GM12878 (cell line): ENCODE measurements around the gene KRTAP12-4. TPM values are rescaled to one million over a fixed set of nuclear protein-coding genes. Genes with fewer than 3 reads are reported as not detected.

Source experiments
- ATAC-seq: fragments of 200-7000 bp; cut with Tn5 transposase; 3 replicates; pipeline ENCODE4 v1.9.1; 2020; ENCODE audit warnings: mild to moderate bottlenecking, moderate library complexity
- BruUV-seq: library from RNA; stranded (reverse); fragments of 400-500 nt; replicated peaks from 2 replicates; lab custom pipeline; 2021; lab: Mats Ljungman, UMichigan
- CTCF ChIA-PET: fragments of 300-600 bp; sonication (Branson Sonifier 250); formaldehyde crosslinking; extraction: SDS; loops from one replicate; lab custom pipeline; 2021; ENCODE audit warnings: inconsistent platforms; lab: Yijun Ruan, JAX
- POLR2A ChIA-PET: fragments of 350-600 bp; formaldehyde crosslinking; extraction: SDS; loops from one replicate; lab custom pipeline; 2021; ENCODE audit warnings: inconsistent platforms; lab: Charles Lee
- RAD21 ChIA-PET: fragments of 300-600 bp; sonication (Branson Sonifier 250); formaldehyde crosslinking; loops from one replicate; lab custom pipeline; 2023; ENCODE audit warnings: antibody characterized with exemption; ENCODE audit not compliant: unreplicated experiment; lab: Charles Lee
- SMC1A ChIA-PET: fragments of 300-600 bp; sonication (Branson Sonifier 250); formaldehyde crosslinking; loops from one replicate; lab custom pipeline; 2023; ENCODE audit not compliant: unreplicated experiment, uncharacterized antibody; lab: Charles Lee
- DNase-seq: peaks from one replicate; pipeline ENCODE4 v3.0.0-alpha.2; 2011; ENCODE audit warnings: low read depth, low spot score
- FAIRE-seq: peaks from 3 replicates; lab custom pipeline; 2011; peaks lifted over from hg19 to GRCh38; lab: Jason Lieb, UNC
- H2AFZ ChIP-seq: 2 replicates; pipeline ENCODE4 v1.6.0; 2011; ENCODE audit warnings: low read depth, low read length, control low read depth; ENCODE audit not compliant: control insufficient read depth
- H3K27ac ChIP-seq: 2 replicates; pipeline ENCODE4 v1.5.1; 2011; ENCODE audit warnings: control low read depth; ENCODE audit not compliant: control insufficient read depth, insufficient read depth
- H3K27me3 ChIP-seq, 2 experiments: replicated peaks in 1 of 2; 2 replicates each; pipeline versions ENCODE4 v1.6.0 to v1.6.1; 2011; ENCODE audit warnings: low read length in 1 of 2; ENCODE audit not compliant: control insufficient read depth in 2 of 2, insufficient read depth in 2 of 2
- H3K36me3 ChIP-seq, 2 experiments: 2 replicates each; pipeline ENCODE4 v1.5.1; 2011; ENCODE audit warnings: low read length in 1 of 2; ENCODE audit not compliant: control insufficient read depth in 2 of 2, insufficient read depth in 2 of 2
- H3K4me1 ChIP-seq: 2 replicates; pipeline ENCODE4 v1.6.1; 2011; ENCODE audit warnings: mild to moderate bottlenecking, low read length, moderate library complexity, mixed read lengths; ENCODE audit not compliant: control insufficient read depth, insufficient read depth
- H3K4me2 ChIP-seq: 2 replicates; pipeline ENCODE4 v1.6.0; 2011; ENCODE audit warnings: control low read depth; ENCODE audit not compliant: control insufficient read depth, insufficient read depth
- H3K4me3 ChIP-seq: fragments of 200-600 bp; sonication (generic); 2 replicates; pipeline ENCODE4 v1.5.1; 2016
- H3K79me2 ChIP-seq: 2 replicates; pipeline ENCODE4 v1.6.0; 2011; ENCODE audit warnings: low read length; ENCODE audit not compliant: control insufficient read depth, insufficient read depth
- H3K9ac ChIP-seq: 2 replicates; pipeline ENCODE4 v1.8.0; 2011; ENCODE audit warnings: low read length, control low read depth, mixed read lengths; ENCODE audit not compliant: control insufficient read depth, insufficient read depth
- H3K9me3 ChIP-seq: replicated peaks from 3 replicates; pipeline ENCODE4 v1.5.1; 2011; ENCODE audit warnings: mild to moderate bottlenecking, low read length; ENCODE audit not compliant: control insufficient read depth, insufficient read depth
- H4K20me1 ChIP-seq: 2 replicates; pipeline ENCODE4 v1.6.0; 2011; ENCODE audit not compliant: control insufficient read depth, insufficient read depth
- CBX5 ChIP-seq: sonication (generic); IDR thresholded peaks from 2 replicates; pipeline ENCODE4 v1.6.1; 2016; ENCODE audit warnings: low read depth, moderate library complexity, mild to moderate bottlenecking, inconsistent platforms
- CEBPB ChIP-seq, 2 experiments: fragments of 150-350 bp in 1 of 2; IDR thresholded peaks; 2 replicates each; pipeline ENCODE4 v1.6.1; 2012 to 2014; ENCODE audit warnings: low read depth in 2 of 2, low read length in 2 of 2, borderline replicate concordance in 1 of 2, inconsistent platforms in 1 of 2
- CHD2 ChIP-seq: IDR thresholded peaks from 2 replicates; pipeline ENCODE4 v1.6.1; 2011; ENCODE audit warnings: low read depth, low read length, improper control_type of control experiment, borderline replicate concordance
- ESRRA ChIP-seq: IDR thresholded peaks from 2 replicates; pipeline ENCODE4 v1.6.1; 2012; ENCODE audit warnings: mild to moderate bottlenecking, low read length, improper control_type of control experiment
- JUNB ChIP-seq: IDR thresholded peaks from 2 replicates; pipeline ENCODE4 v1.6.1; 2016; ENCODE audit warnings: antibody characterized with exemption, mild to moderate bottlenecking
- MLLT1 ChIP-seq: fragments of 450-650 bp; IDR thresholded peaks from 2 replicates; pipeline ENCODE4 v1.6.1; 2016; ENCODE audit warnings: mild to moderate bottlenecking
- RELA ChIP-seq: fragments of 450-650 bp; IDR thresholded peaks from 2 replicates; pipeline ENCODE4 v1.8.0; 2014; ENCODE audit warnings: borderline replicate concordance; ENCODE audit not compliant: partially characterized antibody
- USF2 ChIP-seq: IDR thresholded peaks from 2 replicates; pipeline ENCODE4 v1.6.1; 2011; ENCODE audit warnings: low read depth, low read length, improper control_type of control experiment, borderline replicate concordance
- WGBS: methylation state at CpG from one replicate; pipeline ENCODE4 v1.1.6; 2016; ENCODE audit warnings: low lambda C conversion rate; ENCODE audit not compliant: insufficient replicate concordance, insufficient coverage; ENCODE audit errors: missing lambda C conversion rate; 5-methylcytosine and 5-hydroxymethylcytosine counted together
- in situ Hi-C: fragments of 300-500 bp; cut with MboI; formaldehyde crosslinking; loops from 9 replicates; pipeline ENCODE4 v1.14.3; 2018; ENCODE audit warnings: mixed read lengths
- intact Hi-C: fragments of 100-400 bp; cut with micrococcal nuclease; formaldehyde crosslinking; loops from one replicate; pipeline ENCODE4 v1.14.2; 2022; ENCODE audit not compliant: unreplicated experiment
- polyA plus RNA-seq, 11 experiments: library from polyadenylated mRNA; depleted of rRNA in 4 of 11; unstranded in 6 of 11; stranded (reverse) in 5 of 11; fragments of >200 nt; fragmentation: Nextera tagmentation in 4 of 11; fragmentation: Illumina TruSeq in 1 of 11; extraction: Ambion mirVana in 4 of 11; extraction: Trizol in 1 of 11; gene quantifications; 1 replicate in 1 of 11; 2 replicates in 10 of 11; pipeline versions ENCODE4 v1.2.1 to v1.2.3, GENCODE V29; 2011 to 2016; ENCODE audit warnings: inconsistent platforms in 2 of 11, missing spikeins in 2 of 11, low read depth in 1 of 11
- total RNA-seq, 4 experiments: library from RNA; depleted of rRNA in 3 of 4; stranded (reverse); fragments of >200 nt in 3 of 4; fragmentation: Illumina TruSeq in 1 of 4; extraction: Trizol in 1 of 4; gene quantifications; 2 replicates each; pipeline versions ENCODE4 v1.2.1 to v1.2.3, GENCODE V29; 2013 to 2021
- TF ChIP-seq, protein P1 (sequence below): fragments of 450-650 bp; formaldehyde crosslinking; IDR thresholded peaks from 2 replicates; pipeline ENCODE4 v1.4.0; 2020; ENCODE audit warnings: mild to moderate bottlenecking, moderate library complexity

The KRTAP12-4 gene
- total and polyA plus RNA-seq, 10 of the 15 experiments (the other 5 are each of a cell fraction or from before 2014, with no cell fraction given), result not detected

GRCh38 chr21:44650265-44650972 lies 4.0 kb downstream of the KRTAP12-4 start:
- 21% methylated on average over 20 of the region's 20 CpGs for WGBS
- no peaks in the 10 kb centered on the region; the same call in 2 of the 3 replicates for H3K9me3 ChIP-seq
- no peaks in the 10 kb centered on the region for H3K4me1 ChIP-seq
- CTCF ChIA-PET, result no interaction called here
- no peak overlapping the region for H3K4me3 ChIP-seq
- no peak for TF ChIP-seq CHD2
- no peak for ATAC-seq
- in situ Hi-C loops, result no loop called here
- no peak overlapping the region for H2AFZ ChIP-seq
- H3K9ac ChIP-seq, result no peak overlapping the region
- FAIRE-seq, result no peak
- no peak for DNase-seq
- H3K27ac ChIP-seq, result no peak overlapping the region
- intact Hi-C loops, result no loop called here
- H3K79me2 ChIP-seq, result no peaks in the 10 kb centered on the region
- H3K27me3 ChIP-seq, result no peaks in the 10 kb centered on the region
- H3K36me3 ChIP-seq, result no peaks in the 10 kb centered on the region
- H3K4me2 ChIP-seq, result no peak overlapping the region
- SMC1A ChIA-PET, result no interaction called here
- RAD21 ChIA-PET, result no interaction called here
- POLR2A ChIA-PET, result interaction anchor here (0.5 to 0.7 kb wide), 2 partner anchors 53 to 1294 kb away, joined by 3 read pairs; no protein-coding TSS in a partner anchor
- H4K20me1 ChIP-seq, result no peaks in the 10 kb centered on the region
- no TSS peak for BruUV-seq

- POLR2A ChIA-PET, result interaction anchor here (0.7 kb wide), 1 partner anchor 1294 kb away, joined by 3 read pairs; no protein-coding TSS in a partner anchor
- DNase-seq (no peak), ATAC-seq (no peak), FAIRE-seq (no peak)
- CTCF ChIA-PET, result no interaction called here
- SMC1A ChIA-PET, result no interaction called here
- H3K27me3 ChIP-seq, result no peaks in the 10 kb centered on the region
- no peaks in the 10 kb centered on the region; the same call in 2 of the 3 replicates for H3K9me3 ChIP-seq
- no peak overlapping the region for H2AFZ ChIP-seq
- H4K20me1 ChIP-seq, result no peaks in the 10 kb centered on the region
- TF ChIP-seq RELA, result no peak
- no peak for TF ChIP-seq CBX5
- TF ChIP-seq JUNB, result no peak
- TF ChIP-seq ESRRA, result no peak
- TF ChIP-seq USF2, result no peak
- TF ChIP-seq CEBPB (IDR thresholded peaks at IDR 0.05; ENCODE audit: borderline replicate concordance in 1 of 2, low read depth in 2 of 2, low read length in 2 of 2), result no peak
- TF ChIP-seq MLLT1, result no peak
- TF ChIP-seq, protein P1, sequence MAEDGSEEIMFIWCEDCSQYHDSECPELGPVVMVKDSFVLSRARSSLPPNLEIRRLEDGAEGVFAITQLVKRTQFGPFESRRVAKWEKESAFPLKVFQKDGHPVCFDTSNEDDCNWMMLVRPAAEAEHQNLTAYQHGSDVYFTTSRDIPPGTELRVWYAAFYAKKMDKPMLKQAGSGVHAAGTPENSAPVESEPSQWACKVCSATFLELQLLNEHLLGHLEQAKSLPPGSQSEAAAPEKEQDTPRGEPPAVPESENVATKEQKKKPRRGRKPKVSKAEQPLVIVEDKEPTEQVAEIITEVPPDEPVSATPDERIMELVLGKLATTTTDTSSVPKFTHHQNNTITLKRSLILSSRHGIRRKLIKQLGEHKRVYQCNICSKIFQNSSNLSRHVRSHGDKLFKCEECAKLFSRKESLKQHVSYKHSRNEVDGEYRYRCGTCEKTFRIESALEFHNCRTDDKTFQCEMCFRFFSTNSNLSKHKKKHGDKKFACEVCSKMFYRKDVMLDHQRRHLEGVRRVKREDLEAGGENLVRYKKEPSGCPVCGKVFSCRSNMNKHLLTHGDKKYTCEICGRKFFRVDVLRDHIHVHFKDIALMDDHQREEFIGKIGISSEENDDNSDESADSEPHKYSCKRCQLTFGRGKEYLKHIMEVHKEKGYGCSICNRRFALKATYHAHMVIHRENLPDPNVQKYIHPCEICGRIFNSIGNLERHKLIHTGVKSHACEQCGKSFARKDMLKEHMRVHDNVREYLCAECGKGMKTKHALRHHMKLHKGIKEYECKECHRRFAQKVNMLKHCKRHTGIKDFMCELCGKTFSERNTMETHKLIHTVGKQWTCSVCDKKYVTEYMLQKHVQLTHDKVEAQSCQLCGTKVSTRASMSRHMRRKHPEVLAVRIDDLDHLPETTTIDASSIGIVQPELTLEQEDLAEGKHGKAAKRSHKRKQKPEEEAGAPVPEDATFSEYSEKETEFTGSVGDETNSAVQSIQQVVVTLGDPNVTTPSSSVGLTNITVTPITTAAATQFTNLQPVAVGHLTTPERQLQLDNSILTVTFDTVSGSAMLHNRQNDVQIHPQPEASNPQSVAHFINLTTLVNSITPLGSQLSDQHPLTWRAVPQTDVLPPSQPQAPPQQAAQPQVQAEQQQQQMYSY (CRISPR knock-in tag), result no peak
- H3K9ac ChIP-seq, result no peak overlapping the region
- no peak overlapping the region for H3K4me2 ChIP-seq
- intact Hi-C loops, result no loop called here
- in situ Hi-C loops, result no loop called here
- 36% methylated on average over 18 of the region's 18 CpGs for WGBS
- no peak overlapping the region for H3K27ac ChIP-seq
- H3K4me3 ChIP-seq, result no peak overlapping the region
- no TSS peak for BruUV-seq
- RAD21 ChIA-PET, result no interaction called here
- no peaks in the 10 kb centered on the region for H3K79me2 ChIP-seq
- no peaks in the 10 kb centered on the region for H3K36me3 ChIP-seq
- no peaks in the 10 kb centered on the region for H3K4me1 ChIP-seq
These were observed 4.8 kb downstream of the KRTAP12-4 start for GRCh38 chr21:44649521-44650100.
